Epidermal melanocyte (primary cell): ENCODE measurements around the gene DCN.

ENCODE experiments used
- DNase-seq: peaks from one replicate; pipeline ENCODE4 v3.0.0; 2011; ENCODE audit warnings: low spot score; ENCODE audit not compliant: insufficient read length

Gene DCN

DNA sequence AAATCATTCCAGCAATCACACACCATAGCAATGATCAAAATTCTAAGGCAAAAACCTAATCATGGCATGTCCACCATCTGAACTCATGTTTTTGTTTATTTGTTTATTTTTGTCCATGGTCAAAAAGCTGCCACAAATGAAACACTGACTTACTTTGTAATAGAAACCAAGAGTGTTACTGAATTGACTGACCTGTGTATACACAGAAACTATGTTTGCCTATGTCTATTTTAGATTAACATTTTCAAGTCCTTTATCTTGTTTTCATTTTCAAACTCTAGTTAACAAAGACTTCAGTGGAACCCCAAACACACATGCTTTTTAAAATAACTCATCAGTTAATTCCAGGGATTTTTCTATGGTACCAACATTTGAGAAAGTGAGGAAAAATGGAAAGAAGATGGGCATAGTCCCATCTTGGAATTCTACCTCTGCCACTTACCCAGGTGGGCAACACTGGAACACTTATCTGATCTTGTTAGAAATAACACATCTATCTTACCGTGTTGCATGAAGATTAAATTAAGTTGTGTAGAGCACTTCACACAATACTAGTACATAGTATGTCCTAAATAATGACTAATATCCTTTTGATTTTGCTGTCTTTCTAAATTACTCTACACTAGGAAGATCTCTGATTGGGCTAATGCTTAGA is 77.7 kb downstream of the DCN start:
- no peak for DNase-seq

DNA sequence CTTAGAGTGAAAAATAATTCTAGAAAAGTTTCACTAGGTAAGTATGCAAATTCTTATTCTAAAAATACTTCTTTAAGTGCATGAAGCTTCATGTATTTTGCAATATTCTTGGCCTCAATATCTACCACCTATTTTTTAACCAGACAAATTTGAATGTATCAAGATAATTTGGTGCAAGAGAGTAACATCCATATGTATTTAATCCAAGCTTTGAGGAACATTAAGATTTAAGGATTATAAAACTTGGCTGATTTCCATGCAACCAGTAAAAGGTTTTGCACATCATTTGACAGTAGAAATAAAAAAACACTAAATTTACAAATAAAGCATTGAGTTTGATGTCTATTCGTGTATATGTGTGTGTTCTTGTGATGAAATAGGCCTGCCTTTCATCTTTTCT is 79.0 kb downstream of the DCN start:
- no peak for DNase-seq

DNA sequence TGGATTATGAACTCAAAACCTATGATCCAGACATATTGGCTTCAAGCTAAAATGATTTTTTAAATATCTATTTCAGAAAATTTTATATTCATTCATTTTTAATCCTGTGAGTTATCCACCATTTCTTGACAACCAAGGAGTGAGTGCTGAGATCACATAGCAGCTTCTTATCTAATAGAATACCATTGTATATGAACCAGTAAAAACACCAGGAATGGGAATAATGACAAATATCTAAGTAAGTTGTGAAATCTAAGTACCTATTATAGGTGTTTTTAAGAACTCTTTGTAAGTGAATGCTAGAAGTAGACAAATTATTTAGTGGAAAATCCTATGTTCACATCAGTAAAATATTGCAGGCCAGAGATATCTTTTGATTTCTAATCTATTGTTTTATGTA is 79.5 kb downstream of the DCN start:
- DNase-seq: no peak

DNA sequence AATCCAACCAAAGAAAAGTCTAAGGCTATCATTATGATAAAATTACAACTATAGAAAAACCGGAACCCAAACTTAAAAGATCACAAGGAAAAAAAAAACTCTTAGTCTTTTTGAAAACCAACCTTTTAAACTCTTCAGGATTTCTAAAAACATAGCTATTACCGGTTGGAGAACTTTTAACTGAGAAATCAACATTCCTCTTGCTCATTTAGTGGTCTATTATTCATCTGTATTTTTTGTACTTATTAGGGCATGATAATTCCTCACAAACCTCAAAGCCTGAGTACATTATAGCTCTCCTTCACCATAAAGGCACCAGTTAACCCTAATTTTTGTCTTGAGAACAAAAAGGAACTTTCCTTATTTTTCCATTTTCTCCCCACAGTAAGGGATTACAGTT is 81.7 kb downstream of the DCN start:
- no peak for DNase-seq

DNA sequence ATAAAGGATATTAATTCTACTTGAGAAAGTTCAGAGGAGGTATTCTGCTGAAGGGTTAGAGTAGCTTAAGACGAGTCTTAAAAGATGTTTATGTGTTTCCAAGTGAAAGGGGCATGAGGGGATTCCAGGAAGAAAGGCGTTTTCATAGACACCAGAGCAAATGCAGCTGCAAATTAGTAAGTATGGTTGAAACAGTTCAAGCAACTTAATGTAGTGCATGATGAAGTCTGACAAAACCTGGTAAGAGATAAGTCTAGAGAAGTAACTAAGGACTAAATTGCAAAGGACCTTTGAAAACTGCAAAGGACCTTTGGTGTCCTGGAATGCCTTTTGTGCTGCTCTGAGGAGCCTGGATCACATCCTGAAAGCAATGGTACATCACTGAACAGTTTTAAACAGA is 82.8 kb downstream of the DCN start:
- DNase-seq: no peak

DNA sequence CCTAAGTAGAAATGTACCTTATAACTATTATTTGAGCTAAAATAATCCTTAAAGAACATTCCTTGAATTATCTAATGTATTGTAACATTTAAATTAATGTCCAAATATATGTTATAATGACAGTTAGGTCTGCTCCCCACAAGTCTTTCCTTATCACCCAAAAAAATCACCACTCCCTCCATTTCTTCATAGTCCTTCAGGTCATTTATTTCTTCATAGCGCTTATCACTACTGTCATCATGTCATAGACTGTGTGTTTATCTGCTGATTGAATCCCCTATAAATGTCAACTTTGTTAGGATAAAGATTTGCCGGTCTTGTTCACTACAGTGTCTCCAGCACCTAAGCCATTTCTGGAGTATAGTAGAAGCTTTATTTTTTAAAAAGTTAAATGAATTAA is 83.3 kb downstream of the DCN start:
- DNase-seq: no peak

DNA sequence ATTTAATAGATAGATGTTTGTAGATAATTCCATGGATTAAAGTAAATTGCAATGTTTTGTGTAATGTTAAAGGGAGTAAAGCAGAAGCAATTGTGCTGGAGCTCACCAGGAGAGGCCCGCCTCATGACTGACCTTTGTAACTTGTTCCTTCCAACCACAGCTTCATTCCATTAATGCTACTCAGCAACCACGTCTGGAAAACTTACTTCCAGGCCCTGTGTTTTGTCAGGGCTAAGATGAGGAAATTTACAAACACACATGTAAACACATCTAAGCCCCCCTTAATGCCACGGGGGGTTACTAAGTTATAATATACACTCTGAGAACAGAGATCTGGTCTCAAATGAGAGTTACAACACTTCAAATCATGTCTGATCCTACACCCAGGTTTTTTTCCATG is 83.7 kb downstream of the DCN start:
- peak; percentile 26 for DNase-seq

DNA sequence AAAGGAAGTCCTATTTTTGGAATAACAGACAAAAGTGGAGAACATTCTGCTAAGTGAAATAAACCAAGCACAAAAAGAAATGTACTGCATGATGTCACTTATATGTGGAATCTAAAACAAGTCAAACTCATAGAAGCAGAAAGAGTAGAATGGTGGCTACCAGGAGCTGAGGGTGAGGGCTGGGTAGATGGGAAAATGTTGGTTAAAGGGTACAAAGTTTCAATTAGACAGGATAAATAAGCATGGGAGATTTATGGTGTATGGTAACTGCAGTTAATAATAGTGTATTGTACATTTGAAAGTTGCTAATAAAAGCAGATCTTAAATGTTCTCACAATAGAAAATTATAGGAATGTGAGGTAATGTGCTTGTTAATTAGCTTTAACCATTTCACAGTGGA is 84.2 kb downstream of the DCN start:
- DNase-seq: no peak

DNA sequence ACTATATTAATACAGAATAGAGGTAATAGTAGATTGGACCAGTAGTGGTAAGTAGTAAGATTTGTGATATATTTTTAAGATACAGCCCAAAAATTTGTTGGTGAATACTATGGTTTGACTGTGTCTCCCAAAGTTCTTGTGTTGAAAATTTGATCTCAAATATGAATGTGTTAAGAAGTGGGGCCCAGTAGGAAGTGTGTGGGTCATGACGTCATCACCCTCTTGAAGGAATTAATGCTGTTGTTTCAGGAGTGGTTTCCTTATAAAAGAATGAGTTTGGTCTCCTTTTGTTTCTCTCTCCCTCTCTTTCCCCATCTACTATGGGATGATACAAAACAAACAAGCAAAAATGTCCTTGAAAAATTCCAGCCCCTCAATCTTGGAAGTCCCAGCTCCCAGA is 87.7 kb downstream of the DCN start:
- DNase-seq: no peak

DNA sequence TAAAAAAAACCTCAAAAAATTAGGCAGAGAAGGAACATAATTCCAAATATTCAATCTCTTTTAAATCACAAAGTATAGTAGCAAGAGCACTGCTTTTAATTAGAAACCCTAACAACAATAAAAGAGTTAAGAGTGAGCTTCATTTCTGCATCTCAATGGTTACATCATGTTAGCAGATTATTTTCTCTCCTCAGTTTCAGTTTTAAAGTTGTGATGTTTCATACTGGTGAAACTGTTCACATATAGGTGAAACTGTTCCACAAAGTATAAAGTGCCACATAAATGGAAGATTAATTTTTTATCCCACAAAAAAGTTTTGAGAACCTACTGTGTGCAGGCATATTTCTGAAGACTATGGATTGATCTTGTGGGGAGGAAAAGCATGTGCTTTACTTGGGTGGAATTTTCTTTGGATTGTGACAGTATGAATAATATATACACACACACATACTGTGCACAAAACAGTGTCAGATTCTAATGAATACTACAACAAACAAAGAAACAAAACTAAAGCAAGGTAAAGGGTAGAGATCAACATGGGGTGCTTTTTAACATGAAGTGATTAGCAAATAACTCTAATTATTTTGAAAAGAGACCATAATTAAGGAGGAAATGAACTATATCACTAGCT is 88.5 kb downstream of the DCN start:
- DNase-seq: no peak

DNA sequence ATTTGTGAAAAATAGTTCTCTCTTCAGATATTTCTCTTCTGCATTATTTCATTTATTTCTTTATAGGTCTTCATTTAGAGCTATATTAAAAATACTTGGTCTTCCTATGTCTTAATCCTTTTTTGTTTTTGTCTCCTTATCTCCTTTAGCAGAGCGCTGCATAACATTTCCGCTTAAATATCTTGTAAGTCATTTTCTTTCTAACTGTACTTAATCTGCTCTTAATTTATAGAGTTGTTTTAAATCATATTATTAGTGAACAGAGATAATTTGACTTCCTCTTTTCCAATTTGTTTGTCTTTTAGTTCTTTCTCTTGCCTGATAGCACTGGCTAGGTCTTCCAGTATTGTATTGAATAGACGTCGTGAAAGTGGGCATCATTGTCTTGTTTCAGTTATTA is 89.3 kb downstream of the DCN start:
- DNase-seq: no peak

DNA sequence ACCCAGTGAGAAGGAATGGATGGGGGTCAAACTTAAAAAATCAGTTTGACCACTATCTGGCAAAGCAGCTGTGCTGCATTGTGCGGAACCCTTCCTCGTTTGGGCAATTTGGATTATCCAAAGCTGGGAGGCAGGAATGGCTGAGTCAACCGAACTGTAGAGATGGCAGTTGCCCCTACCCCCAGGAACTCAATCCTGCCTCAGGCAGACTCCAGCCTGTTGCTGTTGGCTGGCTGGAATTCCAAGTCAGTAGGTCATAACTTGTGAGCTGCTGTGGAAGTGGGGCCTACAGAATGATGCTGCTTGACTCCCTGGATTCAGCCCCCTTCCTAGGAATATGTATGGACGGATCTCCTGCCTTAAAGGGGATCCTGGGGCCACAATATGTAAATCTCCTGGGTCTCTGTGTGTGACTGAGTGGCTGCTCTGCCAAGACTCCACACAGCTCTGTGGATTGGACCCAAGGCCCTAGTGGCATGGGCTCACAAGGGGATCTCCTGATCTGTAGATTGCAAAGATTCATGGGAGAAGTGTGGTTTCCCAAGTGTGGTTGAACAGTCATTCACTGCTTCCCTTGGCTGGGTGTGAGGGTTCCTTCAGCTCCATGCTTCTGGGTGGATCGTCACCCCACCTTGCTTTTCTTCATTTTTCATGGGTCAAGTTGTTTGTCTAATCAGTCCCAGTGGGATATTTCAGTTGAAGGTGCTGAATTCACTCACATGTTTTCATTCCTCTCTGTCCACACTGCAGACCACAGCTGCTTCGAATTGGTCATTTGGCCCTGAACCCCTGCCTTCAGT is 90.5 kb downstream of the DCN start:
- DNase-seq: no peak
